Measurements from ENCODE around the gene TSSK2. TPM values are rescaled to one million over a fixed set of nuclear protein-coding genes. Genes with fewer than 3 reads are reported as not detected.

Gene TSSK2
- polyA plus RNA-seq, 5 donors = 0.35 to 0.44 (median 0.37) TPM; not detected in 2

- DNase-seq = no peak
Observed at GRCh38 chr22:19105867-19106802, 25.0 kb upstream of the TSSK2 start.

- DNase-seq = no peak
Observed at GRCh38 chr22:19106886-19107729, 24.0 kb upstream of the TSSK2 start.

- peak in 1 of 2 donors; percentile 54 for DNase-seq
Observed at GRCh38 chr22:19107730-19108074, 23.4 kb upstream of the TSSK2 start.

- no peak for DNase-seq
Observed at GRCh38 chr22:19108807-19109197, 22.3 kb upstream of the TSSK2 start.

DNA sequence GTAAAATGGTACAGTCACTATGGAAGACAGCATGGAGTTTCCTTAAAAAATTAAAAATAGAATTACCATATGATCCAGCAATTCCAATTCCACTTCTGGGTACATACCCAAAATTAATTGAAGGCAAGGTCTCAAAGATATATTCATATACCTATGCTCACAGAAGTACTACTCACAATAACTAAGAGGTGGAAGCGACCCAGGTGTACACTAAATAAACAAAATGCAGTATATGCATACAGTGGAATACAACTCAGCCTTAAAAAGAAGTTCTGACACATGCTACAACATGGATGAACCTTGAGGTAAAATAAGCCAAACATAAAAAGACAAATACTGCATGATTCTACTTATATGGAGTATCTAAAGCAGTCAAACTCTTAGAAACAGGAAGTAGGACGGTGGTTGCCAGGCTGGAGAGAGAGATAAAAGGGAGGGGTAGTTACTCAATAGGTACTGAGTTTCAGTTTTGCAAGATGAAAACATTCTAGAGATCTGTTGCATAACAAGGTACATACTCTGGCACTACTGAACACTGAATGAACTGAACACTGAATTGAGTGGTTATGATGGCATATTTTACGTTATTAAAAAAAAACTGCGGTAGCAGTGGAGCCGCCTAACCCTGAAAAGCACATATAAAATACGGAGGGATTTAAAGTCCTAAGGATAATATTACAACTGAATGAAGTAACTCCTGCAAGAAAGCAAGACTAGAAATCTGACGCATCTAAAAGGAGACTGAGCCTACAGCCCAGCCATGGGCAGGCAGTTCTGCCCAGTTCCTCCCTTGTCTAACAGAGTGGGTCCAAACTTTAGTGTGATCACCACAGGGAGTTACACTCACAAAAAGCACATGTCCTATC is 21.7 kb upstream of the TSSK2 start:
- peak in 1 of 2 donors; percentile 33 for DNase-seq

- no peak for DNase-seq
Observed at GRCh38 chr22:19110064-19110458, 21.0 kb upstream of the TSSK2 start.

- no peak for DNase-seq
Observed at GRCh38 chr22:19110646-19111045, 20.5 kb upstream of the TSSK2 start.

GRCh38 chr22:19111140-19111539 is 20.0 kb upstream of the TSSK2 start:
- no peak for DNase-seq

GRCh38 chr22:19111584-19111983 is 19.5 kb upstream of the TSSK2 start:
- no peak for DNase-seq

GRCh38 chr22:19113429-19113828 is 17.7 kb upstream of the TSSK2 start:
- DNase-seq = no peak

DNA sequence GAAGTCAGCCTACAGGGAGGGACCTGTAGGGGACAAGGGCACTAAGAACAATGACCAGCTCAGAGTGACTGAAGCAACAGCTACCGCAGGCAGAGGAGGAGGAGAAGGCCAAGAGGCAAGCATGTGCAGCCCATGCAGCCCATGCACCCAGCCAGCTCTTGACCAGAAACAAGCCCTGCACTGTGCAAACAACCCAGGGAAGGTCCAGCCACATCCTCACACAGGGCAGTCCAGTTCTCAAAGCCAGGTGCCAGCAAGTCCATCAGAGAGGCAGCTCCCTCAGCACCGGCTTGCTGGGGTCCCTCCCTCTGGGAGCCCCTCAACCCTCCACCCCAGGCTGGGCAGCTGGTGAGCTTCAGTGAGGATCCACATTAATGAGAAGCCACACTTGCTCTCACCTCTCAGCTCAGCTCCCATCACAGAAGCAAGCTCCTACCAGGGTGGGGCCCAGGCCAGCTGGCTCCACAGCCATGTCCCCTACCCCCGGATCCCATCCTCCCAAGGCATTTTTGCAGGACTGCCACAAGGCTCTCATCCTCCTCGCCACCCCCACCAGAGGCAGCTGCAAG is 16.0 kb upstream of the TSSK2 start:
- no peak for DNase-seq

GRCh38 chr22:19115628-19116027 is 15.5 kb upstream of the TSSK2 start:
- DNase-seq = no peak

DNA sequence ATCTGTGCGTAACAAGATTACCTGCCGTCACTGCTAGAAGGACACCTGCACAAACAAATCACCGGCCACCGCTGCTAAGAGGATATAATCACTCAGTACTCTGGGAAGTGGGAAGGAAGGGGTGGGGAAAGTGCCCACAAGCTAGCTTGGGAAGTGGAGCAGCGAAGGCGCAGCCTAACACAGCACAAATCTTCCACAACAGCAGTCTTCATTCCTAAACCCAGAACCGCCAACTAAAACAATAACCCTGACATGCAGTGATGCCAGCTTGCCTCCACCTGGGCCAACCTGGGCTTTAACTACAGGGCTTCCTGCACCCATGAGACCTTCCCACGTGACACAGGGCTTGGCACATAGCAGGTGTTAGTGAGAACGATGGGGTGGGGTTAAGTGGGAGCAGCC is 14.0 kb upstream of the TSSK2 start:
- no peak for DNase-seq

- no peak for DNase-seq
Observed at GRCh38 chr22:19118329-19118880, 12.7 kb upstream of the TSSK2 start.

GRCh38 chr22:19119949-19120348 is 11.2 kb upstream of the TSSK2 start:
- DNase-seq = no peak

DNA sequence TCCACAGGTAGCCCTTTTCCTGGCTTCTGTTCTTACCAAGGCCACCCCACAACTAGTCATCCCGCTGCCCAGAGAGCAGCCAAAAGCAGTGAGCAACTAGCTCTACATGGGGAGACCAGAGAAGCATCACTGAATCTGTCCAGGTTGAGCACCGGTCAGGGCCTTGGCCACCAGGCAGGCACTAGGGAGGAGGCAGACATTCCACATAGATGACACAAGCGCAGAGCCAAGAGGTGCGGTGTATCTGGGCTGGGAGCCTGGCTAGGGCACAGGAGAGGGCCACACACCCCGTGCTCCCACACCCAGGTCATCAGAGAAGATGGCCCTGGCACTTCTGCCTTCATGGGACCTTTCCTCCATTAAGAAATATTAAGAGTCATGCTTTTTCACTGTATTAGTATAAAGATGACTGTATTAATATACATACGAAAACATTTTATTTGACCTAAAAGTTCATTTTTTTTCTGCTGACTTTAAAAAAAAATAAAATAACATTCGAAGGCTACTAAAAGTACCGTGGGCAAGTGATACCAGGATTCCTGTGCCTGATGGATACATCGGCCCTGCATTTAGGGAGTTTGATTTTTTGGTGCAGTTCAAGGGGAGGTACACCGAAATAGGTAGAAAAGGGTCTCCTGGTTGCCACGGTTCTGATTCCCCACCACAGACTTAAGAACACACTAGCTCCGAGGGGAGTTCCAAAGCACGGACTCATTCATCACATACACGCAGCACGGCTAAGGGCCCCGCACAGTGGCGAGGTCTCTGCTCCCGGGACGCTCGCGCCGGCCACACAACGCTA is 10.1 kb upstream of the TSSK2 start:
- no peak for DNase-seq

- DNase-seq = no peak
Observed at GRCh38 chr22:19121631-19122142, 9.4 kb upstream of the TSSK2 start.

DNA sequence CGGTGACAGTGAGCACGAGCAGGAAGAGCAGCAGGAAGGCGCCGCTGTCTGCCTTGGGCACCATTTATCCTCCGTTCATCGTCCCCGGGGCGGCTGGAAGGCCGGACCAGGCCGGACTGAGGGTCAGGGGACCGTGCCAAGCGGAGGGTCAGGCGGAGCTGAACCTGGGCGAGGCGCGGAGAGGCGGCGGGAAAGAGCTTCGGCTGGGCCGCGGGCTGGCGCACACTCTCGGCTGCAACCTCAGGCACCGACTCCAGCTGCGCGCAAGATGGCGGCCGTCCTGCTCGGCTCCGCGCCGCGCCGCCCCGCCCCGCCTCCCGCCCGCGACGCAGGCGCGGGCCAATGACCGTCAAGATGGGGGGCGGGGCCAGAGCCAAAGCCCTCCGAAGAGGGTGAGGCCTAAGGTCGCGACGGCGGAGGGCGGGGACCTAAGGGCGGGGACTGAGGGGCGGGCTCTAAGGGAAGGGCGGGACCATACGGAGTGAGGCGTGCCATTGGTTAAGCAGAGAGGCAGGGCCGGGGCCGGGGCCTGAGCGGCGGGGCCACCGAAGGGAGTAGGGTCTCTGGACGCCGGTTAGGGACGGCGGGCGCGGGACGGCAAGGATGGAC is 8.9 kb upstream of the TSSK2 start, which contains the start of gene DGCR2:
Gene DGCR2, minus strand, starts transcription at position 270 of the 609 bp plus-strand sequence. Its CDS starts 206 bp downstream, at position 64.
- DNase-seq = peak; percentile 96 to 98

GRCh38 chr22:19122752-19123492 is 8.2 kb upstream of the TSSK2 start:
- peak in 1 of 2 donors; percentile 24 for DNase-seq

Data from right lung (tissue), 5 donors.